CD4-positive, alpha-beta T cell treated with Interleukin-15 for 4 hours (primary cell): ENCODE data around the gene GAN.
A peak's percentile ranks its signal among the peaks of the same experiment; 100 is the strongest.

Experiments used
- DNase-seq: peaks from one replicate; pipeline ENCODE4 v3.0.0-alpha.2; 2020; ENCODE audit warnings: low spot score

Gene GAN

GRCh38 chr16:81353895-81354294, 39.1 kb downstream of the GAN start:
- no peak for DNase-seq

DNA sequence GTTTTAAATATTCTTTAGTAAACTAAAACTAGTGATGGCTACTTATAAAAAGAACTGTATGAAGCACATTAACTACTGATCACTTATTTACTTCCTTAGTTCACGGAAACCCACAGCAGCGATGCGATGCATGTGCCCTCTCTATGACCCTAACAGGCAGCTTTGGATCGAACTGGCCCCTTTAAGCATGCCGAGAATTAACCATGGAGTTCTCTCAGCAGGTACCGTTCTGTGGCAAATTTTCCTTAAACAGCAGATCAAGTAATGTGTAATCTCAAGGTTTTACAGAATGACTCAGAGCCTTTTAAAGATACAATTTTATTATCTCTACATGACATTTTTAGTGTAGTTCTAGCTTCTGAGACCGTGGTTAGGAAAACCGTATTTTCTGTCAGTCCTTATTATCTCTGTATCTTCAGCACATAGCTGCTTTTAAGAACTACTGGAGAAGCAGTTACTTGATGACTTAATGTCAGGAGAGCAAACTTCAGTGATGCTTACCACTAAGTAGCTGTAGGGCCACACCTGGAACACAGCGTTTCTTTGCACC, 43.0 kb downstream of the GAN start:
- no peak for DNase-seq

- no peak for DNase-seq
These were observed 44.1 kb downstream of the GAN start for GRCh38 chr16:81358860-81359259.

GRCh38 chr16:81360135-81360534, 45.4 kb downstream of the GAN start:
- DNase-seq, result no peak

DNA sequence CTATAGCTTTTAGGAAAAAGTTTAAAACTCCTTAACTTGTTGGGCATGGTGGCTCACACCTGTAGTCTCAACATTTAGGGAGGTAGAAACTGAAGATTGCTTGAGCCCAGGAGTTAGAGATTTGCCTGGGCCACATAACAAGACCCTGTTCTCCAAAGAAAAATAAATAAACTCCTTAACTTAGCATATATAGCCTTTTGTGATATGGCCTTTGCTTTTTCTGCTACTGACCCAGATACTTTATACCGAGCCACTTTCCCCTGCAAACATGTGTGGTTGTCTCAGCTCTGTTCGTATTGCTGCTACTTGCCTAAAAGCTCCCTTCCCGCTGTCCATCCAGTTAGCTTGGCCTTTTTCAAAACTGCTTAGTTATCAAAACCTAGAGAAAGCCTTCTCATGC, 51.0 kb downstream of the GAN start:
- no peak for DNase-seq

- DNase-seq, result peak; percentile 57
These were observed 51.7 kb downstream of the GAN start for GRCh38 chr16:81366316-81366932.

DNA sequence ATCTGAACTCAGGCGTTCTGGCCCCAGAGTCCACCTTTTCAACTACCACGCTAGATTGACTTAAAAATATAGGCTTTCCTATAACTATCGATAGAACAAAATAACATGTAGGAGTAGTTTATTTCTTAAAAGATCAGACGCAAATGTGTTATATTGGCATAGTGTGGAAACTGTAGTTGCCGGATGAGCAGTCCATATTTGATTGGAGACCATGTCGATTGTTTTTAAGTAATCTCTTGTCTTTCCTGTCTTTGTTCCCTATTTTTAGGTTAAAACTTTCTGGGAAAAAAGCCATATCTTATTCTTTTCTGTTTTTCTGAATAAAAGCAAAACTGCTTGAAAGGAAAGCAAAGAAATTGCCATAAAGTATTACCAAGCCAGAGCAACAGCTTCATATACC, 53.1 kb downstream of the GAN start:
- no peak for DNase-seq

DNA sequence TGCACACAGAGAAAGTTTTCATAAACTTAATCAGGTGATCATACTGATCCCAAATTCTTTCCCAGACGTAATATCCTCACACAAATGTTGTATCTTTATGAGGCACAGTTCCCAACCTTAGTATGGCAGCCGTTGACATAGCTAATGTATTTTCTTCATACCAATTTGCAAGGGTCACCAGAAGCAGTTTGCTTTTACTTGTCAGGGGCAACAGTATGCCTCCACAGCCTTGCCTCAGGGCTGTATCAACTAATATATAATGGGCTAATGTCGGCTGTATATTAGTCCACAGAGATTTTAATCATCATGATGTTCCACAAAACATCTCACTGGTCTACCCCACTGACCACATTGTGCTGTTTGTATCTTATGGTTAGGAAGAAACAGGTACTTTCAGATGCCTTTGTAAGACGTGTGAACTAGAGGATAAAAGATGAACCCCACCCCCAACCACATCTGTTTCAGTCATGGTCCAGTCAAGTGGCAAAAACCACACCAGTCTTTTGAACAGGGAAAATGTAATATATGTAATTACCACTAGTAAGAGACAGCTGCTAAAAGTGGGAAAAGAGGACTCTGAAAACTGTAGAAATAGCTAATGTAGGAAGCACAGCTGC, 55.2 kb downstream of the GAN start:
- no peak for DNase-seq

GRCh38 chr16:81371106-81371505, 56.3 kb downstream of the GAN start:
- no peak for DNase-seq

DNA sequence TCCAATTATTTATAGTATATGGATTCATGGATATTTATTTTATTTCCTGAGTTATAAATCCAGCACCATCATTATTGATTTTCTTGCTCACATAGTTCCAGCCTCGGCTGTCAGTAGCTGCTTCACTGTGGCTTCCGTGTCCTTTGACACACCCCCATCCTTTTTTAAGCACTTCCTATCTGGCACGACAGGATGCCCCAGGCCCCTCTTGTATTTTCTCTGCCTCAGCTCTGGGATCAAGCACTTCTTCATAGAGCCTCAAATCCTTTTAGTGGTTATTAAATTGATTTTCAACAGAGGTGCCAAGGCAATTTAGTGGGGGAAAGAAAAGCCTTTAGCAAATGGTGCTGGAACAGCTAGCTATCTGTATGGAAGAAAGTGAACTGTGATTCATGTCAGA, 59.8 kb downstream of the GAN start:
- no peak for DNase-seq

GRCh38 chr16:81376880-81377279, 62.1 kb downstream of the GAN start:
- DNase-seq, result peak; percentile 7

DNA sequence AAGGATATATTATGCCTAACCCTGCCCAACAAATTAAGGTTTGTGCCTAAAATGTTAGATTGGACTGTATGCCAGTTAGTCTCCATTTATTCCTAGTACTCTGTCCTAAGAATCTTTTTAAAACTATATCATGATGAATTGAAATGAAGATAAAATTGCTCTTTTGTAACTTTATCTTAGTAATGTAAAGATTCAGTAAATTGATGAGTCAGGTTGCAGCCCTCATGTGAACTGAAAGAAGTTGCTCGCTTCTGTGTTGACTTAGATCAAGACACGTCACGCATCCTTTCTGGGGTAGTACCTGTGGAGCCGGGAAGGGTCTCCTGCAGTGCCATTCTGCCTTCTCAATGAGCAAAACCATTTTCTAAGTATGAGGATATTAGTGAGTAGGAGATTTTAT, 63.3 kb downstream of the GAN start:
- DNase-seq, result no peak

- no peak for DNase-seq
These were observed 66.2 kb downstream of the GAN start for GRCh38 chr16:81380932-81381331.

- no peak for DNase-seq
These were observed 69.2 kb downstream of the GAN start for GRCh38 chr16:81384006-81384405.

DNA sequence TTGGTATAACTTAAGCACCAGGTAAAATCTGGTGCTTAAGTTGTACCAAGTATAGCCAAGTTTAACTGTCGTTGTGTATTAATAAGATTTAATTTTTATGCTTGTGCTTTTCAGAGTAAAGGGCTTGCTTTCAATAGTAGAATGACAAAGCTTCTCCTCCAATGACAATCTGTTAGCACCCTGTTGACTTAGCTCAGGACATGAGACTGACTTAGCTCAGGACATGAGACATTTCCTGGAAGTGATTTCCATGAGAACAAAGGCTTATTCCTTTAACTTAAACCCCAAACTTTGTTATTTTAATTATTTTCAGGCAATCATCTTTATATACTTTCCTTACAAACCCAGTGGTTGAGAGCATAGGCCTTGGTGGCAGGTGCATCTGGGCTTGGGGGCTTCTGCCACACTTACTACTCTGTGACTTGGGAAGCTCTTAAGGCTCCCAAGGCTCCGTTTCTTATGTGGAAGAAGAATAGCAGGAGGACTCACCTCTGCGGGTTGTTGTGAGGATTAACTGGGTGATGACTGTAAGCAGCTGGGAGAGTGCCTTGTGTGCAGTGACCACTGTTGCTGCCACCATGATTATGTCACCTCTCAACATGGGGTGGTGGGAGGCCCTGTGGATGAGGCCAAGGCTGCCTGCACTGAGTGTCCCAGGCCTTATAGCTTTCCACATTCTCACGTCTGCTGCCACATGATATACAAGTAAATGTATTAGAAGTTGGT, 70.4 kb downstream of the GAN start:
- no peak for DNase-seq

DNA sequence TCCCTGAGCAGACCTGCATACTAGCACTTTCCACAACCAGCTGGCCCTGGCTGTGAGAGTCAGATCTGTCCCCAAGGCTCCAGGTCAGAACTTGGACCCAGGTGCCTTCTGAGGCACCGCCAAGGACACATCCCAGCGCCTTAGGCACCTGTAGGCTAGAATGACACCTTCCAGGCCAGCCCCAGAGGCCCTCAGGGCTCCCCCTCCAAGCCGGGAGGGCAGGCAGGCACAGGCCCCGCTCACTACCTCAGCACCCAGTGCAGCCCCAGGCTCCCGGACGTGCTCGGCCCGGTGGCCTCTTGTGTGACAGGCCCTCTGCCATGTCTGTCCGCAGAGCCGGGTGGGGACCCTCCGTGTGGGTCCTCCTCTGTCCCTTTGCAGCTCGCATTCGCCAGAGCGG, 73.6 kb downstream of the GAN start:
- no peak for DNase-seq

DNA sequence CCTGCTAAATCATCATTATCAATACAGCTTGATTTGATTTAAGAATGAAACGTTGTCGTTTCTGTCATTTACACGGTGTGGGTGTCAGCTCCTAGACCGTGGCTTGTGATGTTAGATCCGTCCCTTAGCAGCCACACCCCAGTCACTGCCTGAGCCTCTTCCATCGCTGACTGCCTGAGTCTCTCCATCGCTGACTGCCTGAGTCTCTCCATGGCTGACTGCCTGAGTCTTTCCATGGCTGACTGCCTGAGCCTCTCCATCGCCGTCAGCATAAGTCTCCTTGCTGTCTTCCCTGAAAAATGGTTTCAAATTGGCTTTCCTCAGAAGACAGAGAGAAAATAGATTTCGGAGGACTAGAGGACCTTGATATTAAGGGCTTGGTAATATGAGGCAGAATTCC, 76.1 kb downstream of the GAN start:
- DNase-seq, result no peak

GRCh38 chr16:81392011-81392410, 77.2 kb downstream of the GAN start:
- no peak for DNase-seq

DNA sequence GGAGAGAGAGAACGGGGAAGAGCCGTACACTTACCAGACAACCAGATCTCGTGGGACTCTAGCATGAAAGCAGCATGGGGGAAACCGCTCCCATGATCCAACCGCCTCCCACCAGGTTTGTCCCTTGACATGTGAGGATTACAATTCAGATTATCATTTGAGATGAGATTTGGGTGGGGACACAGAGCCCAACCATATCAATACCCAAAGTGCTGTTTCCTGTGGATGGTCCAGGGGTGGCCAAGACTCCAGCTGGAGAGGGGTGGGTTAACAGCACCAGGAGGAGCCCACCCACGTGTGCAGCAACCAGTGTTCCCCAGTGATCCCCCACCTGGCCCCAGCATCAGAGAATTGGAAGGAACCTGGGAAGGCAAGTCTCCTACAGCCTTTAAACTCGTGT, 79.7 kb downstream of the GAN start:
- DNase-seq, result no peak

GRCh38 chr16:81394966-81395655, 80.3 kb downstream of the GAN start:
- no peak for DNase-seq

GRCh38 chr16:81397058-81397878, 82.5 kb downstream of the GAN start:
- DNase-seq, result no peak
